ENCODE results near the gene GNPAT.
A peak's percentile ranks its signal among the peaks of the same experiment; 100 is the strongest.

The GNPAT gene

GRCh38 chr1:231219422-231220401, 21.3 kb upstream of the GNPAT start:
- ChIA-PET POLR2A (interaction anchor here (0.7 to 0.9 kb wide), 2 partner anchors 118 to 225 kb away, joined by 3 read pairs; partner anchors contain the start of genes EXOC8 and SPRTN), CTCF (interaction anchor here (1.0 kb wide), 1 partner anchor 587 kb away, joined by 3 read pairs; no protein-coding TSS in a partner anchor)
- Histone ChIP-seq H3K9me3 (ENCODE audit: control insufficient read depth, insufficient read depth, low read depth, low read length) (no peaks in the 10 kb centered on the region), H3K4me3 (ENCODE audit: low read depth, low read length) (no peak overlapping the region), H3K27ac (ENCODE audit: extremely low read depth, low read depth, low read length) (no peak overlapping the region), H3K4me1 (ENCODE audit: control insufficient read depth, insufficient read depth, low read length) (no peaks in the 10 kb centered on the region), H3K36me3 (ENCODE audit: control insufficient read depth in 2 of 2, insufficient read depth in 1 of 2, low read length in 2 of 2) (peaks cover 20 to 21% of the 10 kb centered on the region in 2 experiments)
- TF ChIP-seq SCRT2 (tag by site-specific recombination; IDR thresholded peaks at IDR 0.05) (0 out of 2 replicates have a peak, but pooled peaks have one; percentile 35), ZNF37A (tag by site-specific recombination; IDR thresholded peaks at IDR 0.05) (no peak), ZNF624 (tag by site-specific recombination; IDR thresholded peaks at IDR 0.05) (no peak), ZNF404 (tag by site-specific recombination; IDR thresholded peaks at IDR 0.05) (no peak), ZSCAN23 (tag by site-specific recombination; IDR thresholded peaks at IDR 0.05) (no peak), ZNF423 (tag by site-specific recombination; IDR thresholded peaks at IDR 0.05) (no peak), ZFP37 (tag by site-specific recombination; IDR thresholded peaks at IDR 0.05) (no peak), ZNF146 (tag by site-specific recombination; IDR thresholded peaks at IDR 0.05) (no peak), ZBTB49 (tag by site-specific recombination; IDR thresholded peaks at IDR 0.05; ENCODE audit: low read depth) (no peak), ZNF629 (tag by site-specific recombination; IDR thresholded peaks at IDR 0.05) (no peak), BCL6B (tag by site-specific recombination; IDR thresholded peaks at IDR 0.05) (0 out of 2 replicates have a peak, but pooled peaks have one; percentile 31), ZNF16 (tag by site-specific recombination; IDR thresholded peaks at IDR 0.05; ENCODE audit: low read depth) (no peak)
- TF ChIP-seq, protein P1, sequence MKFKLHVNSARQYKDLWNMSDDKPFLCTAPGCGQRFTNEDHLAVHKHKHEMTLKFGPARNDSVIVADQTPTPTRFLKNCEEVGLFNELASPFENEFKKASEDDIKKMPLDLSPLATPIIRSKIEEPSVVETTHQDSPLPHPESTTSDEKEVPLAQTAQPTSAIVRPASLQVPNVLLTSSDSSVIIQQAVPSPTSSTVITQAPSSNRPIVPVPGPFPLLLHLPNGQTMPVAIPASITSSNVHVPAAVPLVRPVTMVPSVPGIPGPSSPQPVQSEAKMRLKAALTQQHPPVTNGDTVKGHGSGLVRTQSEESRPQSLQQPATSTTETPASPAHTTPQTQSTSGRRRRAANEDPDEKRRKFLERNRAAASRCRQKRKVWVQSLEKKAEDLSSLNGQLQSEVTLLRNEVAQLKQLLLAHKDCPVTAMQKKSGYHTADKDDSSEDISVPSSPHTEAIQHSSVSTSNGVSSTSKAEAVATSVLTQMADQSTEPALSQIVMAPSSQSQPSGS (tag by site-specific recombination; IDR thresholded peaks at IDR 0.05; ENCODE audit: low read depth), result no peak

DNA sequence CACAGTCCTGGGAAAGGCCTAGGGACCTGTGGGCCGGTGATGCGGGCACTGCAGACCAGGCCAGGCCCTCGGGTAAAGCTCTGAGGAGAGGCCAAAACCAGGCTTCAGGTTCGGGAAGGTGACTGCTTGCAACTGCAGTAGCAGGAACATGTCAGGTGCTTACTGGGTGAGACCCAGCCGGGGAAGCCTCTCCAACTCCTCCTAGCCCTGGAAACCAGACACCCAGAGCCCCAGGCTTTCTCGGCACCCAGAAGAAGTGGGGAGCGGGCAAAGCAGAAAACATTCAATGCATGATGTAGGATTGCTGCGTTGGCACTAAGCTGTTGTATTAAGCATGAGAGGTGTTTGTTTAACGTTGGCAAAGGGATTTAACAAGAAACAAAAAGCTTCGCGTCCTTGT, 20.2 kb upstream of the GNPAT start:
- H3K9me3 ChIP-seq (ENCODE audit: control insufficient read depth, insufficient read depth, low read depth, low read length), result no peaks in the 10 kb centered on the region
- H3K27ac ChIP-seq (ENCODE audit: extremely low read depth, low read depth, low read length), result no peak overlapping the region
- no peak overlapping the region for H3K4me3 ChIP-seq (ENCODE audit: low read depth, low read length)
- TF ChIP-seq, protein P2, sequence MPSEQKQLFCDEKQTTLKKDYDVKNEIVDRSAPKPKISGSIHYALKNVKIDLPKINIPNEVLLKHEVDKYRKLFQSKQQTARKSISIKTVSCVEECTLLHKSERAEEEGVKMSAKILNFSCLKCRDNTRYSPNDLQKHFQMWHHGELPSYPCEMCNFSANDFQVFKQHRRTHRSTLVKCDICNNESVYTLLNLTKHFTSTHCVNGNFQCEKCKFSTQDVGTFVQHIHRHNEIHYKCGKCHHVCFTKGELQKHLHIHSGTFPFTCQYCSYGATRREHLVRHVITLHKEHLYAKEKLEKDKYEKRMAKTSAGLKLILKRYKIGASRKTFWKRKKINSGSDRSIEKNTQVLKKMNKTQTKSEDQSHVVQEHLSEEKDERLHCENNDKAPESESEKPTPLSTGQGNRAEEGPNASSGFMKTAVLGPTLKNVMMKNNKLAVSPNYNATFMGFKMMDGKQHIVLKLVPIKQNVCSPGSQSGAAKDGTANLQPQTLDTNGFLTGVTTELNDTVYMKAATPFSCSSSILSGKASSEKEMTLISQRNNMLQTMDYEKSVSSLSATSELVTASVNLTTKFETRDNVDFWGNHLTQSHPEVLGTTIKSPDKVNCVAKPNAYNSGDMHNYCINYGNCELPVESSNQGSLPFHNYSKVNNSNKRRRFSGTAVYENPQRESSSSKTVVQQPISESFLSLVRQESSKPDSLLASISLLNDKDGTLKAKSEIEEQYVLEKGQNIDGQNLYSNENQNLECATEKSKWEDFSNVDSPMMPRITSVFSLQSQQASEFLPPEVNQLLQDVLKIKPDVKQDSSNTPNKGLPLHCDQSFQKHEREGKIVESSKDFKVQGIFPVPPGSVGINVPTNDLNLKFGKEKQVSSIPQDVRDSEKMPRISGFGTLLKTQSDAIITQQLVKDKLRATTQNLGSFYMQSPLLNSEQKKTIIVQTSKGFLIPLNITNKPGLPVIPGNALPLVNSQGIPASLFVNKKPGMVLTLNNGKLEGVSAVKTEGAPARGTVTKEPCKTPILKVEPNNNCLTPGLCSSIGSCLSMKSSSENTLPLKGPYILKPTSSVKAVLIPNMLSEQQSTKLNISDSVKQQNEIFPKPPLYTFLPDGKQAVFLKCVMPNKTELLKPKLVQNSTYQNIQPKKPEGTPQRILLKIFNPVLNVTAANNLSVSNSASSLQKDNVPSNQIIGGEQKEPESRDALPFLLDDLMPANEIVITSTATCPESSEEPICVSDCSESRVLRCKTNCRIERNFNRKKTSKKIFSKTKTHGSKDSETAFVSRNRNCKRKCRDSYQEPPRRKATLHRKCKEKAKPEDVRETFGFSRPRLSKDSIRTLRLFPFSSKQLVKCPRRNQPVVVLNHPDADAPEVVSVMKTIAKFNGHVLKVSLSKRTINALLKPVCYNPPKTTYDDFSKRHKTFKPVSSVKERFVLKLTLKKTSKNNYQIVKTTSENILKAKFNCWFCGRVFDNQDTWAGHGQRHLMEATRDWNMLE (tag by site-specific recombination; conservative IDR thresholded peaks at IDR 0.05; ENCODE audit: low read depth), result no peak
- no peak for TF ChIP-seq ZNF623 (tag by site-specific recombination; IDR thresholded peaks at IDR 0.05)
- TF ChIP-seq ZBTB8A (tag by site-specific recombination; IDR thresholded peaks at IDR 0.05), result no peak
- no peak for TF ChIP-seq KLF10 (tag by site-specific recombination; IDR thresholded peaks at IDR 0.05)
- no peak for TF ChIP-seq ZNF391 (tag by site-specific recombination; IDR thresholded peaks at IDR 0.05; ENCODE audit: borderline replicate concordance, low read depth)
- TF ChIP-seq, protein P3, sequence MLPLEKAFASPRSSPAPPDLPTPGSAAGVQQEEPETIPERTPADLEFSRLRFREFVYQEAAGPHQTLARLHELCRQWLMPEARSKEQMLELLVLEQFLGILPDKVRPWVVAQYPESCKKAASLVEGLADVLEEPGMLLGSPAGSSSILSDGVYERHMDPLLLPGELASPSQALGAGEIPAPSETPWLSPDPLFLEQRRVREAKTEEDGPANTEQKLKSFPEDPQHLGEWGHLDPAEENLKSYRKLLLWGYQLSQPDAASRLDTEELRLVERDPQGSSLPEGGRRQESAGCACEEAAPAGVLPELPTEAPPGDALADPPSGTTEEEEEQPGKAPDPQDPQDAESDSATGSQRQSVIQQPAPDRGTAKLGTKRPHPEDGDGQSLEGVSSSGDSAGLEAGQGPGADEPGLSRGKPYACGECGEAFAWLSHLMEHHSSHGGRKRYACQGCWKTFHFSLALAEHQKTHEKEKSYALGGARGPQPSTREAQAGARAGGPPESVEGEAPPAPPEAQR (tag by site-specific recombination; IDR thresholded peaks at IDR 0.05), result no peak
- POLR2A ChIA-PET, result no interaction called here
- no peaks in the 10 kb centered on the region for H3K4me1 ChIP-seq (ENCODE audit: control insufficient read depth, insufficient read depth, low read length)
- H3K36me3 ChIP-seq (ENCODE audit: control insufficient read depth in 2 of 2, insufficient read depth in 1 of 2, low read length in 2 of 2), result peaks cover 30 to 32% of the 10 kb centered on the region in 2 experiments
- CTCF ChIA-PET, result interaction anchor here (1.0 kb wide), 1 partner anchor 76 kb away, joined by 3 read pairs; no protein-coding TSS in a partner anchor

Data from HEK293 (cell line).